Measurements from ENCODE around the gene HOXC13. TPM values are rescaled to one million over a fixed set of nuclear protein-coding genes. Genes with fewer than 3 reads are reported as not detected.

HOXC13 gene
- total RNA-seq, 1 experiment from 2014 or later, result 5.3 TPM

DNA sequence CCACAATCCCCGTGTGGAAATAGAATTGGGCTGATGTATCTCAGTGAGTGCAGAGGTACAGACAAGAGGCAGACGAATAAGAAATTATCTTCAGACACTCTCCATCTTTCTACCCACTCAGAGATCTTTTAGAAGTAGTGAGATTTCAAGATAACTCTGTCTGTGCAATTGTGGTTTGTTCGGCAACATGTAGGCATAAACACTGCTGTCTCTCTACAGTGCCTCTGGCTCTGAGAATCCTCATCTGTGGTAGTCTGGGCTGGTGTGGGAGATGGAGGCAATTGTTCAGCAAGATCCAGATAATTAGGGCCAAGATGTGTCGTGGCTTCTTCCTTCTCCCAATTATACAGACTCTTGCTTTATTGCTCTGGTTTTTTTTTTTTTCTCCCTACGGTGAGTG is 3.1 kb downstream of the HOXC13 start:
- no TSS peak for BruUV-seq (replicated peaks)
- DNase-seq (ENCODE audit: unreplicated experiment), result no peak
- ChIA-PET POLR2A (interaction anchor here (0.8 to 4.8 kb wide), 4 partner anchors 12 to 195 kb away, joined by 3 to 59 read pairs (median 4); partner anchors contain the start of genes HOTAIR, HOXC11 and HOXC12), CTCF (interaction anchor here (0.6 to 4.1 kb wide), 7 partner anchors 43 to 273 kb away, joined by 3 to 21 read pairs (median 3); partner anchors contain the start of gene HOXC10)
- no peaks in the 10 kb centered on the region for H3K27me3 Mint-ChIP-seq (ENCODE audit: insufficient read depth, unreplicated experiment)
- intact Hi-C loops (cut with micrococcal nuclease), result no loop called here
- peaks cover 40% of the 10 kb centered on the region for H3K4me1 Mint-ChIP-seq (ENCODE audit: insufficient read depth, unreplicated experiment)
- no peaks in the 10 kb centered on the region for H3K9me3 Mint-ChIP-seq (ENCODE audit: unreplicated experiment)
- peak overlapping the region; percentile 62 for H3K4me3 Mint-ChIP-seq (ENCODE audit: unreplicated experiment)
- H3K27ac Mint-ChIP-seq (ENCODE audit: low read depth, unreplicated experiment), result peak overlapping the region; percentile 41
- peaks cover 15% of the 10 kb centered on the region for H3K36me3 Mint-ChIP-seq (ENCODE audit: insufficient read depth, unreplicated experiment)
- TF ChIP-seq, protein P1, sequence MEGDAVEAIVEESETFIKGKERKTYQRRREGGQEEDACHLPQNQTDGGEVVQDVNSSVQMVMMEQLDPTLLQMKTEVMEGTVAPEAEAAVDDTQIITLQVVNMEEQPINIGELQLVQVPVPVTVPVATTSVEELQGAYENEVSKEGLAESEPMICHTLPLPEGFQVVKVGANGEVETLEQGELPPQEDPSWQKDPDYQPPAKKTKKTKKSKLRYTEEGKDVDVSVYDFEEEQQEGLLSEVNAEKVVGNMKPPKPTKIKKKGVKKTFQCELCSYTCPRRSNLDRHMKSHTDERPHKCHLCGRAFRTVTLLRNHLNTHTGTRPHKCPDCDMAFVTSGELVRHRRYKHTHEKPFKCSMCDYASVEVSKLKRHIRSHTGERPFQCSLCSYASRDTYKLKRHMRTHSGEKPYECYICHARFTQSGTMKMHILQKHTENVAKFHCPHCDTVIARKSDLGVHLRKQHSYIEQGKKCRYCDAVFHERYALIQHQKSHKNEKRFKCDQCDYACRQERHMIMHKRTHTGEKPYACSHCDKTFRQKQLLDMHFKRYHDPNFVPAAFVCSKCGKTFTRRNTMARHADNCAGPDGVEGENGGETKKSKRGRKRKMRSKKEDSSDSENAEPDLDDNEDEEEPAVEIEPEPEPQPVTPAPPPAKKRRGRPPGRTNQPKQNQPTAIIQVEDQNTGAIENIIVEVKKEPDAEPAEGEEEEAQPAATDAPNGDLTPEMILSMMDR (IDR thresholded peaks at IDR 0.05; ENCODE audit: unreplicated experiment), result no peak

DNA sequence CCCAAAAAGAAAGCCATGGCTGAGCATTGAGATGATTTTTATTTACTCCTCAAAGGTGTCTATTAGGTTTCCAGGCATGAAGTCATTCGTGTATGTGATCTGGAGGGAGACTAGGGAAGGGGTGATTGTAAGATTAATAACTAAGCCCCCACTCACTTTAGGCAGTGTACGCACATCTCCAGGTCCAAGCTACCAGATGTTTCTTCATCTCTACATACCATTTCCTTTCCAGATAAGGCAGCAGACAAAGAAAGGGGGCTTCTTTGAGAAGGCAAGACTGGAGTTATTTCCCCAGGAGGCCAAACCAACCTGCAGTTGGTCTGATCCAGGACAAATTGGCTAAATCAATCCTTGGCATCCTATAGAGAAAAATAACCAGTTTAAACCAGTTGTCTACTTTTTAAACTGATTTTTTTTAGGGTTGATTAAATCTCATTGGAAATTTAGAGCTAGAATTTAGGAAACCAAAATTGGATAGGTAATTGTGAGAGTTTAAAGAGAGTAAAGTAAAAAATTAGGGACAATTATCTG is 3.9 kb downstream of the HOXC13 start:
- no TSS peak for BruUV-seq (replicated peaks)
- TF ChIP-seq, protein P1 (IDR thresholded peaks at IDR 0.05; ENCODE audit: unreplicated experiment), result no peak
- POLR2A ChIA-PET, result no interaction called here

DNA sequence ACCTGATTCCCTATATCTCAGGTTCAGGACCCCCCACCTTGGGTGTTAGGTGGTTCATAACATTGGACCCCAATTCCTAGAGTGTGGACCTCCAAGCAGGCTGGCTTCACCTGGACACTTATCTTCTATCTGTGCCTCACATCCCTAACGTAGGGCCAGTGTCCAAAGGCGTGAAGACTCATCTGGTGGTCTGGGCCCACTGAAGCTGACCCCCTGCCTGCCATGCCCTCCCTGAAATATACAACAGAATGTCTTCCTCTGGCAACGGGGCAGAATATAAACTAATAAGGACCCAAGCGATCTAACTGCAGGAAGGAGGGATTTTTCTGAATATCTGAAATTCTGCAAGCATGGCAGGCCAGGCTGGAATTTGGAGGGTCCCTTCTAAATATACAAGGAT is 5.6 kb downstream of the HOXC13 start:
- TF ChIP-seq, protein P1 (IDR thresholded peaks at IDR 0.05; ENCODE audit: unreplicated experiment), result no peak
- ChIA-PET POLR2A (interaction anchor here (0.7 kb wide), 1 partner anchor 138 kb away, joined by 3 read pairs; no protein-coding TSS in a partner anchor), CTCF (interaction anchor here (0.6 to 1.2 kb wide), 3 partner anchors 16 to 189 kb away, joined by 3 read pairs; partner anchors contain the start of gene HOXC9)
- no peak for DNase-seq (ENCODE audit: unreplicated experiment)
- H3K27ac Mint-ChIP-seq (ENCODE audit: low read depth, unreplicated experiment), result no peak overlapping the region
- BruUV-seq (replicated peaks), result no TSS peak
- H3K36me3 Mint-ChIP-seq (ENCODE audit: insufficient read depth, unreplicated experiment), result peaks cover 19% of the 10 kb centered on the region
- no peaks in the 10 kb centered on the region for H3K9me3 Mint-ChIP-seq (ENCODE audit: unreplicated experiment)
- no peak overlapping the region for H3K4me3 Mint-ChIP-seq (ENCODE audit: unreplicated experiment)
- intact Hi-C loops (cut with micrococcal nuclease), result no loop called here
- H3K4me1 Mint-ChIP-seq (ENCODE audit: insufficient read depth, unreplicated experiment), result peaks cover 36% of the 10 kb centered on the region
- no peaks in the 10 kb centered on the region for H3K27me3 Mint-ChIP-seq (ENCODE audit: insufficient read depth, unreplicated experiment)

More for the DNA sequence above, 3.9 kb downstream of the HOXC13 start:
- Mint-ChIP-seq H3K4me1 (ENCODE audit: insufficient read depth, unreplicated experiment) (peaks cover 40% of the 10 kb centered on the region), H3K27ac (ENCODE audit: low read depth, unreplicated experiment) (no peak overlapping the region), H3K4me3 (ENCODE audit: unreplicated experiment) (no peak overlapping the region), H3K36me3 (ENCODE audit: insufficient read depth, unreplicated experiment) (peaks cover 15% of the 10 kb centered on the region), H3K9me3 (ENCODE audit: unreplicated experiment) (no peaks in the 10 kb centered on the region), H3K27me3 (ENCODE audit: insufficient read depth, unreplicated experiment) (no peaks in the 10 kb centered on the region)
- CTCF ChIA-PET, result interaction anchor here (0.6 to 0.9 kb wide), 3 partner anchors 118 to 272 kb away, joined by 3 read pairs; no protein-coding TSS in a partner anchor
- DNase-seq (ENCODE audit: unreplicated experiment), result no peak
- intact Hi-C loops (cut with micrococcal nuclease), result no loop called here

DNA sequence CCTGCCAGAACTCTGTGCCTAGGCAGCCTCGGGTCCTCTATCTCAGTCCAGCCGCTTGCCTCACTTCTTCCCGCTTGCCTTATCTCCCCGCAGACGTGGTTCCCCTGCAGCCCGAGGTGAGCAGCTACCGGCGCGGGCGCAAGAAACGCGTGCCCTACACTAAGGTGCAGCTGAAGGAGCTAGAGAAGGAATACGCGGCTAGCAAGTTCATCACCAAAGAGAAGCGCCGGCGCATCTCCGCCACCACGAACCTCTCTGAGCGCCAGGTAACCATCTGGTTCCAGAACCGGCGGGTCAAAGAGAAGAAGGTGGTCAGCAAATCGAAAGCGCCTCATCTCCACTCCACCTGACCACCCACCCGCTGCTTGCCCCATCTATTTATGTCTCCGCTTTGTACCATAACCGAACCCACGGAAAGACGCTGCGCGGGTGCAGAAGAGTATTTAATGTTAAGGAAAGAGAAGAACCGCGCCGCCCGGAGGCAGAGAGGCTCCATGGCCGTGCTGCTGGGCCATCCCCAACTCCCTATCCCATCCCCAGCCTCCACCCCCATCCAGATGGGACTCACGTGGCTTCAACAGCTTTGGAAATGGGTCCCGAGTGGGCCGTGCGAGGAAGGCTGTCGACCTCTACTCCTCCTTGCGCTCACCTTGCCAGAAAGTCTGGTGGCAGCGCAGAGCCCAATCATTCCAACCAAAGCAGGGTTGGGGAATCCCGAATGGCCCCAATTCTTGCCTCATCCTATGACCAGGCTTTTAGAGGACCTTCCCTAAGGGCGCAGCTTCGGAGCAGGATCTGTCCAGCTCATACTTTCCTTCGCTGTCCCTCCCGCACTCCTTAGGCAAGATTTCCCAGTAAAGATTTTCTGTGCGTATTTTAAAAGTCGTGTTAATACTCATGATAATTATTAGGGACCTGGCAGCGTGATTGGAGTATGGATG is 6.5 kb downstream of the HOXC13 start:
- ChIA-PET CTCF (interaction anchor here (0.6 to 1.2 kb wide), 3 partner anchors 184 to 243 kb away, joined by 3 read pairs; no protein-coding TSS in a partner anchor), POLR2A (interaction anchor here (0.7 kb wide), 1 partner anchor 139 kb away, joined by 3 read pairs; no protein-coding TSS in a partner anchor)
- H3K9me3 Mint-ChIP-seq (ENCODE audit: unreplicated experiment), result no peaks in the 10 kb centered on the region
- TF ChIP-seq, protein P1 (IDR thresholded peaks at IDR 0.05; ENCODE audit: unreplicated experiment), result no peak
- H3K4me3 Mint-ChIP-seq (ENCODE audit: unreplicated experiment), result no peak overlapping the region
- peaks cover 19% of the 10 kb centered on the region for H3K36me3 Mint-ChIP-seq (ENCODE audit: insufficient read depth, unreplicated experiment)
- no peak for DNase-seq (ENCODE audit: unreplicated experiment)
- BruUV-seq (replicated peaks), result no TSS peak
- H3K27me3 Mint-ChIP-seq (ENCODE audit: insufficient read depth, unreplicated experiment), result no peaks in the 10 kb centered on the region
- H3K27ac Mint-ChIP-seq (ENCODE audit: low read depth, unreplicated experiment), result no peak overlapping the region
- H3K4me1 Mint-ChIP-seq (ENCODE audit: insufficient read depth, unreplicated experiment), result peaks cover 33% of the 10 kb centered on the region
- intact Hi-C loops (cut with micrococcal nuclease), result no loop called here

Measured in MCF 10A (cell line).